ENCODE measurements around the gene PCSK6.
"Not testable (repeated sequence)": the region's sequence is repeated elsewhere in the genome, so short reads cannot be mapped to it uniquely, and the experiment has no call there.

Gene PCSK6

DNA sequence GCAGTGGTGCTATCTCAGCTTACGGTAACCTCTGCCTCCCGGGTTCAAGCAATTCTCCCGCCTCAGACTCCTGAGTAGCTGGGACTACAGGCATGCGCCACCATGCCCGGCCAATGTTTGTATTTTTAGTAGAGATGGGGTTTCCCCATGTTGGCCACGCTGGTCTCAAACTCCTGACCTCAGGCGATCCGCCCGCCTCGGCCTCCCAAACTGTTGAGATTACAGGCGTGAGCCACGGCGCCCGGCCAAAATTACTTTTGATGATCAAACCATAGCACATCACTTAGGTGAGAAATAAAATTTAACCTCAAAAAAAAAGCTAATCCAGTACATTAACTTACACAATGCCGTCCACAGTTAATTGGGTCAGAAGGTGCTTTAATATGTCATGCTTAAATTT lies 114.5 kb downstream of the PCSK6 start:
- not testable (repeated sequence) for DNase-seq (ENCODE audit: low spot score)

DNA sequence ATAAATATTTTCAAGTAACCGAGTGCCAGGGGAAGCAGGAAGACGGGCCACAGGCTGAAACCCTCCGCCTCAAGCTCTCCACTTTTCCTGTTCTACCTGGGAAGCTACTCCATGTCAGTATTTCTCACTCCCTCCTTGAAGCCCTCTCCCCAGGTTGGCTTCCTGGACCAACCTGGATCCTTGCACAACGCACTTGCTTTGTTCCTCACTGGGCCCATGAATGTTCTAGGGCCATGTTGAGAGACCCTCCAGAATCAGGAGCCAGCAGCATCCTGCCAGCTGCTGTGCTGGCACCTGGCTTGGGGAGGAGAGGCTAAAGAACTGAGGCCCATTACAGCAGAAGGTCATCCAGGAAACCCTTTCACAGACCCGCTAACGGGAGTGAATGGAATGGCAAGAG lies 115.2 kb downstream of the PCSK6 start:
- DNase-seq (ENCODE audit: low spot score), result no peak

DNA sequence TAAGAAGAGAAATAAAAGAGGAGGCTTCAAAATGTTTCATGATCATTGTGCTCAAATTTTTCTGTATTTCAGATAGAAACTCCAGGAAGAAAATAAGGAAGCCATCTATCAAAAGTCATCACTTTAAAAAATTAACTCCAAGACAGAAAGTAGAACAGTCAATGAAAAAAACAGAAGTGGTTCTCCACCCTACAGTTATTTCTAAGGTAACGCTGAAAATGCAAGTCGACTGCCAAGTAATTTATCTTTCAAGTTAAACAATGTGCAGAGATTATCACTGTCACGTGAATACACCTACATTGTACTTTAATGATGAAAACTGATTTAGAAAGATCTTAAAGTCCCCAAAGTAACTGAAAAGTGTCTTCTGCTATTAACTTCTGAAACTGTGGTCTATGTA lies 115.9 kb downstream of the PCSK6 start:
- no peak for DNase-seq (ENCODE audit: low spot score)

DNA sequence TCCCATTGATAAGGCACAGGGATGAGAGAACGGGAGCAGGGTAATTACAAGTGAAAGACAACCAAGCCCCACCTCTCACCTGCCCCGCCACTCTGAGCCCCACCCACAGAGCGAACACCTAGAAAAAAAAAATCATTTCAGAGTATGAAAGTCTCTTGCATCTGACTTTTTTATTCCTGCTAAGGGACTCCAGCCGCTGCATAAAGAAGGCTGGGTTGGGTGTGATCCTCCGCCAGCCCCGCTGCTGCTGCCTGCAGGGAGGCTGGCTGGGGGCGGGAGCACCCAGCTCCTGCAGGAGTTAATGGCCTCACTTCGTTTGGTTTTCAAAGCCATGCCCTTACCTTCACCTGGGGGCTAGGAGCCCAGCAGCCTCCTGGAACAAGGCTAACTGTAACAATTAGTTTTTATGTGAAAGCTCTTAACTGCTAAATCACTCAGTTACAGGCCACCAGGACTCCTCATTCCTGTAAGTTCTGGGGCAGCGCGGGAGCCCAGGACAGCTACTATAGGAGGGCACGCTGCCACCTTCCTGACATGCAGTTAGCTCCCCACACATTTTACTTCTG lies 116.5 kb downstream of the PCSK6 start:
- DNase-seq (ENCODE audit: low spot score), result no peak

DNA sequence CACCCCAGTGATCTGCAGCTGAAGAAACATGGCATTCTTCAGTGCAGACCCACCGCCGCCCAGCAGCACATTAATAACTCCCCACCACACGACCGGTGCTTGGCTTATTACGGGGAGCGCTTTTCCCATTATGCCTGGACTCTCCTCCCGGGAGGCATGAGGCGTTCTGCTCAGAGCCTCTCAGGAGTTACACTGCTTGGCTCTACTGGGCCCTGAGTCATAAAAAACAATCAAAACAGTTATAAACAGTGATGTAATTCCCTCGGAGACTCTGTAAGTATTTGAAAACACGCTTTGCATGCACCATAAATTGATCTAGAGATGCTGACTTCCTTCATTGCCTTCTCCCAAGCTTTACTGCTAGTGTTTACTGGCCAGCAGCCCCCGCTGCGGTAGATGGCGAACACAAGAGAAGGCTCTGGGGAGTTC lies 117.3 kb downstream of the PCSK6 start:
- DNase-seq (ENCODE audit: low spot score), result peak; percentile 35

DNA sequence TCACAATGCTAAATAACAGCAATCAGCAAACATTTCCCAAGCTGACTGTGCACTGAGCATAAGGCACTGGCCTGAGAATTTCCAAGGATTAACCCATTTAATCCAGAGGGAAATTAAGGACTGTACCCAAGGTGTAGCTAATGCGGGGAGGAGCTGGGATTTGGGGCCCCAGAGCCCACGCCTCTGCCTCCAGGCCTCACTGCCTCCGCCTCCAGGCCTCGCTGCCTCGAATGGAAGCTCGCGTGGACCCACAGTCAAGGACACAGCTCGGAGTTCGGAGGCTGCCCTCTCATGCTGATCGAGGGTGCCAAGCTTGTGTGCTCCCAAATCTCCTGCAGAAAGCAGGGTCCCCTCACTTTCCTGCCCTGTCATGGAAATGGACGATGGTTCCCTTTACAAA lies 118.0 kb downstream of the PCSK6 start:
- DNase-seq (ENCODE audit: low spot score), result no peak

DNA sequence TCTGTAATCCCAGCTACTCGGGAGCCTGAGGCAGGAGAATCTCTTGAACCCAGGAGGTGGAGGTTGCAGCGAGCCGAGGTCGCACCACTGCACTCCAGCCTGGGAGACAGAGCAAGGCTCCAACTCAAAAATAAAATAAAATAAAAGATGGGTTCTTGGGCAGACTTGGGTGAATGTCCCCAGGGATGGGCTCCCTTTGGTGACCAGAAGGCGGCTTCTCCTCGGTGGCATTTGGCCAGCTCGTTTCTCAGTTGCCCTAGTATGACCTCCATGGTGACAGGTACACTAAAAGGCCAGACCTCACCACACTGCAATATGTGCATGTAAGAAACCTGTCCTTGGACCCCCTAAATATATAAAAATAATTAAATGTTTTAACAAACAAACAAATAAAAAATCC lies 118.4 kb downstream of the PCSK6 start:
- DNase-seq (ENCODE audit: low spot score), result no peak

DNA sequence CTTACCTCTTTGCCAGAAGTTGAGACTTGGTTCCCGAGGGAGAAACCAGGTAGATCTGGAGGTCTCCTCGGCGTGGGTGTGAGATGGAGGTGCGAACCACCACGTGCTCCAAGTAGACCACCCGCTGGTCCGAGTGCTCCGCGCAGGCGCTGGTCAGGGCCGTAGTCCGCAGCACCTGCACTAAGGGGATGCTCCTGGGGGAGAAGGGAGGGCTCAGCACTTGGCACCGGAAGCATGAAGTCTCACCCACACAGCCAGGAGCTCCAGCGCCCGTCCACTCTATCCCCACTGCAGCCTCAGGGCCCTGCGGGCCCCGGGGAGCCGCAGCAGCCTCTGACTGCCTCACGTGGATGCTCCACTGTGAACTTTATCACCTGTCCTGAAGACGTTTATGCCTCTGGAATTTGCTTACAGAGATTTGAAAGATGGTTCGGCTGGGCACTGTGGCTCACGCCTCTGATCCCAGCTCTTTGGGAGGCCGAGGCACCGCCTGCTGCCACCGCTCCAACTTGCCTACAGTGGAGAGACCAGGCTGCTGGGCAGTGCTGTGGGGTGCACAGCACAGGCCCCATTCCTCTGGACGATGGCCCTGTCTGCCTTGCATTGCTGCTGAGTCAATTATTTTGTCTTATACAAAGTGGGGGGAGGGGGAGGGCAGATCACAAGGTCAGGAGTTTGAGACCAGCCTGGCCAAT lies 119.0 kb downstream of the PCSK6 start:
- no peak for DNase-seq (ENCODE audit: low spot score)

DNA sequence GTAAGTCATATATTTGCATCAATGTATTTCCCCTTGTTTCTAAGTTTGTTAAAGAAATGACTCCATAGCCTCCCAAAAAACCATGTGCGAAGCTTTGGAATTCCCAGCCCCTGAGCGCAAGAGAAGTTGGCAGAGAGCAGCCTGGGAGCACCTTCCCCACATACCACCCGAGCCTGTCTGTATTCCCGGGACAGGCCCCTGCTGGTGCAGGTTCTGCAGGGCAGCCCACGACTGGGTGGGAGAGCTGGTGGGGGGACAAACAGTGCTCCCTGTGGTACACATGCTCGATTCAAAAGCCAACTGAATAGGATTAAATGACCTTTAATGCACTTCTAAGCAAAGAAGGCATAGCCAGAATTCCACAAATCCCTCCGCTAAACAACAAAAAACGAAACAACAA lies 119.8 kb downstream of the PCSK6 start:
- no peak for DNase-seq (ENCODE audit: low spot score)

DNA sequence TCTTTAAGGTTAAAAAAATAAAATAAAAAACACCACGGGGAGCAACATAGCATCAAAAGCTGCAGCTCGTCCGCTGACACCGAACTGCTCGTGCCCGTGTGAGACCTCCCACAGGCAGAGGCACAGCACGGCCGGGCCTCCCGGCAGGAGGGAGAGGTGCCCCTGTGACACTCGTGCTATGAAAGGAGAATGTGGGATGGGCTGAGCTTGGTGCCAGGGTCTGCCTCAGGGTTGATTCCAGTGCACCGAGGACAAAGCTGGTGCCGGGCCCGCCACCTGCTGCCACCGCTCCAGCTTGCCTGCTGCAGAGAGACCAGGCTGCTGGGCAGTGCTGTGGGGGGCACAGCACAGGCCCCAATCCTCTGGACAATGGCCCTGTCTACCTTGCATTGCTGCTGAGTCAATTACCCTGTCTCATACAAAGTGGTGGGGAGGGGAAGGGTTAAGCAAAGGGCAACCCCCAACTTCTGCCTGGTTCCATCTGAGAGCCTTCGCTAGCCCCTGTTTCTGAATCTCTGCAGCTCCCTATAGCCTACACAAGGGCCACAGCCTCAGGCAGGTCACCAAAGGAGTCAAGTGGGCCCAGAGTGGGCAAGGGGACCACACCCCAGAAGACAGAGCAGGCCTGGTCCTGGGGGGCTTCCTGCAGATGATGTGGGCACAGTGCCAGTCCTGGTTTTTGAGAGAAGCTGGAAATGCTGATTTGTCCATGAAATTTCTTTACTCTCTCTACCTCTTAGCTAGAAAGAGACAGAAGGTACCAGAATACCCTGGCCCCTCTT lies 120.5 kb downstream of the PCSK6 start:
- no peak for DNase-seq (ENCODE audit: low spot score)

DNA sequence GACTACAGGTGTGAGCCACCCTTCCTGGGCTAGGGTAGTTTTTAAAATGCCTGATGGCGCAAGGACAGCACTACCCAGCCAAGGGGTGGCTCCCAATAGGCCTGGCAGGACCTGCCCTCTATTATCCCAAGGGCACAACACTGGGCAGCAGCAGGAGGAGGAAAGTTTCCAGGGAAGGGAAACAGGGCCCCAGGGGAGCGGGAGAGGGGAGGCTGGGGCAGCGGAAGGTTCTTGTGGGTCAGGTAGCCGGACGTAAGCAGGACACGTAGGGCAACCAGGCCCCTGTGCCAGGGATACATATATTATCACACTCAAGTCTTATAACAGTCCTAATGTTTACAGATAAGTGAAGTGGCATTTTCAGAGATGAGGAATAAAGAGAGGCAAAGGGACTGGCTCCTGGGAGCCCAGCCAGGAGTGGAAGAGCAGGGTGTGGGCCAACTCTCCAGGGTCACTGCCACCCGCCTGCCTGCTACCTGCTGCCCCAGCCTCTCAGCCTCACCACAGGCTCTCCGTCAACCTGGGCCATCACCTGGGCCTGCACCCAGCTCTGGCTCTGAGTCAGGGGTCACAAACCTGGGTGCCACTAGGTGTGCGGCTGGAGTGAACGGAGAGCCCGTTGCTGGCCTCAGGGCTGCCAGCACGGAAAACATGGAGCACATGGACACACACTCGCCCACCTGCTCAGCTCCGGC lies 121.3 kb downstream of the PCSK6 start:
- no peak for DNase-seq (ENCODE audit: low spot score)

DNA sequence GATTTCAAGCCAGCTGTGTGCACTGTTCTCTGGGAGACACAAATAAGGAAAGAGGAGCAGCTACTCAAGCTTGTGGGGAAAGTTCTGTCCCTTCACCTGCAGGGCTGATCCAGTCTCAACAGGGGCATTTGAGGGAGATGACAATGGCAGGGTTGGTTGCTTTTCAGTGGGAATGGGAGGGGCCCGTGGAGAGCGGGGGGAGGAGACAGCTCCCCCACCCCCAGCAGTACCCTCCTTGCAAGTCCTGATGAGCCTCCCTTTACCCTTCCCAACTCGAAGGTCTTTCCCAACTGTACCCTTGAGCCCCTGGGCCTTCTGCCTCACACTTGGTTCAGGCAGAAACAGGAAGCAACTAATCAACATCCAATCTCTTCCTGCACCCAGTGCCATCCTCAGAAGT lies 122.7 kb downstream of the PCSK6 start:
- DNase-seq (ENCODE audit: low spot score), result no peak

DNA sequence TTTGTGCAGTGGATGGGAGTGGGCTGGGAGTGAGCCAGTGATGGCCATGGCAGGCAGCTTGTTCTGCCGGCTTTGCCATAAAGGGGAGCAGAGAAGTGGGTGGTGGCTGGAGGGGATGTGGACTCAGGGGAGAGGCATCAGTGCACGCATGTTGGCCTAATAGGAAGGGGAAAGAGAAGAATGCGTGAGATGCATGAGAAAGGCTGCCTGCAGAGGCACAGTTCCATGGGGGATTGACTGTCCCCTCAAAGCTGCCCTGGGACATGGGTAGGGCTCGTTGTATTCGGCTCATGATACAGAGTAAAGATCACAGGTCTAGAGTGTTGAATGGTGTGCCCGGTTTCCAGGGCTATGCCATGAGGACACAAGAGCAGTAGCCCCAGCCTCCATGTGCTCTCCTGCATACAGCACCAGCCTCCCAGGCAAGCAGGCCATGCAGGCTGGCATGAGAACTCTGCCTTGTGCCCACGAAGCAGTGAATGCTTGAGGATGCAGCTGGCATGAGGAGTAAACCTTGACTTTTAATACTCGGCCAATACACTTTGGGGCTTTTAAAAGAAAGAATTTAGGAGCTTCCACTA lies 126.4 kb downstream of the PCSK6 start:
- no peak for DNase-seq (ENCODE audit: low spot score)

DNA sequence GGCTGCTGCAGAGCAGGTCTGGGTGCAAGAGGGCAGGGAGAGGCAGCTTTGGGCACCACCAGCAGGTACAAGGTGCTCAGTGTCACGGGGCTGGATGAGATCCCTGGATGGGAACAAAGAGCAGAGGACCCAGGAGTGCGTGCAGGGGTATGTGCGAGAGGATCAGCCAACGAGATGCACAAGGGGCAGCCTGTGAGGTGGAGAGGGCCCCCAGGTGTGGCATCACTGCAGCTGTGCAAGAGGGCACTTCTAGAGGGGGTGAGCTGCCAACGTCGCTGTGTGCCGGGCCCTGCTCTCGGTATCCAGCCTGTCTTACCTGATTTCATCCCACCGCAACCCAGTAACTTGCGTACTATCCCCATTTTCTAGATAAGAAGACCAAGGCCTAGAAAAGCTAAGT lies 127.1 kb downstream of the PCSK6 start:
- DNase-seq (ENCODE audit: low spot score), result no peak

DNA sequence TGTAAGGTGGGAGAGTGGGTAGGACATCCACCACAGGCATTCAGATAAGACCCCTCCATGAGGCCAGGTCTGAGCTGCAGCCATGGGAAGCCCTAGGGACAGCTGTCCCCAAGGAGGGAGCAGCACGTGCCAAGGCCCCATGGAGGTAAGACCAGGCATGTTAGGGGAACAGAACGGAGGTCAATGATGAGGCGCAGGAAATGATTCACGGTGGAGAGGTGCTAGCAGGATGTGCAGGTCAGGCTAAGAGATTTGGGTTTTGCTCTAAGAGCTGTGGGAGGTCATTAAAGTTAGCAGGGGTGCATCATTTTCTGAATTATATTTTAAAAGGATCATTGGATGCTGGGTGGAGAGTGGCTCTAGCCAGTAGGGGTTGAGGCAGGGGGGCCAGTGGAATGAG lies 128.1 kb downstream of the PCSK6 start:
- DNase-seq (ENCODE audit: low spot score), result no peak

DNA sequence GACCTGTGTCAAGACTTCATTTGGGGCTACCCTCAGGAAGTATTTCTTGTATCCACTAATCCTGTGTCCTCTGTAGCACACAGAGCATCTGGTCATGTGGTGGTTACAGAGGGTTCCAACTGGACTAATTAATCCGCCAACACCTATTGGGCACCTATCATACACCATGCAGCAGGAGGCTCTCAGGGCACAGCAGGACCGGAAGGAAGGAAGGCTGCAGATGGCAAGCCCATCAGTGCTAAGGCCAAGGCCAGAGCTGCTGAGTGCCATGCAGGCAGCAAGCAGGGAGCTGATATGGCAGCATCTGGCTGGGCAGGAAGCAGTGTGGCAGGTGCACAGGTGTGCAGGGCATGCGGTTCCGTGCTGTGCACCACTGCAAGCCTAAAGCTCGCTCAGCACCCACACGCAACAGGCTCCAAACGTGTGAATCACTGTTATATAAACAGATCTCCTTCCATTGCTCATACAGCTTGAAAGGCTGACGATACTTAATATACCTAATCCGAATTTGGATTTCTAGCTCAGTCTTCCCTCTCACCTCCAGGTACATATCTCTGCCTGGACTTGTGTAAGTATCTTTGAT lies 130.1 kb downstream of the PCSK6 start:
- DNase-seq (ENCODE audit: low spot score), result no peak

DNA sequence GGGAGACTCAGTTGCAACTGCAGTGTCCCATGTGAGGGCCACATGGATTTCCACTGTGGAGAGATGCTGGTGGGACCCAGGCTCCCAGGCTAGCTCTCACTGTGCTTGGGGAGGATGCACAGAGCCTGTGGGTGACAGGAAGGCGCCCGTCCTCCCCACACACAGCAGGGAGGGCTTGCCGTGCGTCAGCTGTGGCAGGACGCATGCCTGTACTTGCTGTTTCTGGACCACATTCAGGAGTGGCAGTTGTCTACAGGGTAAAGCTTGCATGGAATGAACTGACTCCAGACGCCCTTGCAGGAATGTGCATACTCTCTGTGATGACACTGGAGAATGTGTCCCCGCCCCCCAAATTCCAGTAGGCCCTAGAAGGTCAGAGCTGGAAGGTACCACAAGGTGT lies 130.6 kb downstream of the PCSK6 start:
- peak; percentile 26 for DNase-seq (ENCODE audit: low spot score)

DNA sequence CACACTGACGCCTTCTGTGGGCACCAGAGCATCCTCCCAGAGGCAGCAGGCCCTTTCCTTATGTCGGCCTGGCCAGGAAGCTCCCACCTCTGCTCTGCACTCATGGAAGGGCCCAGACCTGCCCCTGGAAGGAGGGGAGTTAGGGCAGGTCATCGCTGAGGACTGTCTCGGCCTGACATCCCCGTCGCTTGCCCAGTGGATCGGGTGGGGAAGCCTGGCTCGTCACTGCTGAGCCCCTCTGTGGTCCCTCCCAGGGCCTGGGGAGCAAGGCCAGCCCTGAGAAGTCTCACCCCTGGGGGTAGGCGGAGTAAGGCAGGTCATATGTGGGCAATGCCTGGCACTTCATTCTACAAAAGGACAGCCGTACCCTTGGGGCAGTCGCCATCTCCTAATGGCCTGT lies 131.6 kb downstream of the PCSK6 start:
- no peak for DNase-seq (ENCODE audit: low spot score)

DNA sequence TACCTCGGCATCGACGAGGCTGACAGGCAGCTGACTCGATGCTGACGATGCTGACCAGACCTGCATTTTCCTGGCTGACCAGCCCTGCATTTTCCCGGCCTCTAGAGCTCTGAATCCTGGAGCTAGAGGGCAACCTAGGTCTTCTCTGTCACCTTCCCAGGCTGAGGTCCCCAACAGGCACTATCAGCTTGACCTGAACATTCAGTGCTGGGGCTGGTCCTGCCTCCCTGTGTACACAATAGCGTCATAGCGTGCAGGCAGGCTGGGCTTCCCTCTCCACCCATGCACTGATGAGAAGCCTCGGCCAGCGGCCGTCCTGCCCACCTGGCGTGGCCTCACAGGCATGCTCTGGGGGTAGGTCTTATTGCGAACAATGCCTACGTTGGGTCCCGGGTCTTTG lies 132.2 kb downstream of the PCSK6 start:
- no peak for DNase-seq (ENCODE audit: low spot score)

DNA sequence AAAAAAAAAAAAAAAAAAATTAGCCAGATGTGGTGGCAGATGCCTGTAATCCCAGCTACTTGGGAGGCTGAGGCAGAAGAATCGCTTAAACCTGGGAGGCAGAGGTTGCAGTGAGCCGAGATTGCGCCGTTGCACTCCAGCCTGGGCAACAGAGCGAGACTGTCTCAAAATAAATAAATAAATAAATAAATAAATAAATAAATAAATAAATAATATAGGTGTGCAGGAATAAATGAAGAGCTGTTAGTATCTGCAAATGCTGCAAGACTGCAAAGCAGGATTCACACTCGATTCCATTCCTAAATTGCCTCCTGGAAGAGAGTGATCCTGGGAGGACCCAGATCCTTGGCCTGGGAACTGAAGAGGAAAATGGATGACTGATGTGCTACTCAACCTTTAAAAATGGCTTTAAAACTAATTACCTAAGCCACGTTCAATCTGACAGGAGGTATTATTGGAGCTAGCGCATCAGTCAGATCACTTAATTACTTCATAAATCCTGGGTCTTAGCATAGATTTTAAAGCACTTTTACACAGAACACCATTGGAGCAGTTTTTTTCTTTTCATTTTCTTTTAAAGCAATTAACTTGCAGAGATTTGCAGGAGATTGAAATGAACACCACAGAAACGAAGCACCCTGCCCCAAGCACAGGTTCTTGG lies 132.9 kb downstream of the PCSK6 start:
- not testable (repeated sequence) for DNase-seq (ENCODE audit: low spot score)

DNA sequence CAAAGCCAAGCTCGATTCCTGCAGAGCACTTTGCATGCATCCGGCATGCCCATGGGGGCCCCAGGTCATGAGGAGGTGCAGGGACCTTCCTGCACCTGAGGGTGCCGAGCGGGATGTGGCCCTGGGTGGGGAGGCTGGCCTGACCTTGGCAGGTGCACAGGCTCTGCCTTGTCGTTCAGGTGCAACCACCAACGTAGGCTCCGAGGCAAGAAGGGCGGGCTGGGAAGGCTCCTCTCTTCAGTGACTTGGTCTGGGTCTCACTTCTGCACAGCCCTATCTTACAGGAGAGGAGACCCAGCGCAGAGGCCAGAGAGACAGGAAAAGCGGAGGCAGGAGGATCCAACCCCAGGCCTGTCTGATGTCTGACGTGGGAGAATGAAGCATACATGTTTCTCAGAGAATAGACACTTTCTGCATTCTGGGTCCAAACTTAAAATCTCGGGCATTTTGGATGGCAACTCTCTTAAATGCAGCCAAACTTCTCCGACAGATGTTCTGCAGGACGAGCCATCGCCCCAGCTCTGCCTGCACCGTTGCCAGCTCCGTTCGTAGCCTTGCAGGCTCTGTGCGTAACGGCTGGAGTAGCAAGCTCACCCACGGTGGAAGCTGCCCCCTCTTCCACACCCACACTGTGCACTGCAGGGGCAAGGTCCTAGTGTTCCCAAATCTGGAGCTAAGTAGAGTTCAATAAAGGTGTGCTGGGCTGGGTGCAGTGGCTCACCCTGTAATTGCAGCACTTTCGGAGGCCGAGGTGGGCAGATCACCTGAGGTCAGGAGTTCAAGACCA lies 133.6 kb downstream of the PCSK6 start:
- no peak for DNase-seq (ENCODE audit: low spot score)

All from hepatic stellate cell (primary cell).